HG03520 (cell line): ENCODE measurements around the gene EPB41L5.
A peak's percentile ranks its signal among the peaks of the same experiment; 100 is the strongest.
"Not testable (repeated sequence)": the region's sequence is repeated elsewhere in the genome, so short reads cannot be mapped to it uniquely, and the experiment has no call there.

Experiments used
- ATAC-seq: cut with Tn5 transposase; IDR thresholded peaks from one replicate; pipeline ENCODE4 v1.9.1; 2021; ENCODE audit warnings: mild to moderate bottlenecking, moderate library complexity; ENCODE audit not compliant: unreplicated experiment

EPB41L5 gene

DNA sequence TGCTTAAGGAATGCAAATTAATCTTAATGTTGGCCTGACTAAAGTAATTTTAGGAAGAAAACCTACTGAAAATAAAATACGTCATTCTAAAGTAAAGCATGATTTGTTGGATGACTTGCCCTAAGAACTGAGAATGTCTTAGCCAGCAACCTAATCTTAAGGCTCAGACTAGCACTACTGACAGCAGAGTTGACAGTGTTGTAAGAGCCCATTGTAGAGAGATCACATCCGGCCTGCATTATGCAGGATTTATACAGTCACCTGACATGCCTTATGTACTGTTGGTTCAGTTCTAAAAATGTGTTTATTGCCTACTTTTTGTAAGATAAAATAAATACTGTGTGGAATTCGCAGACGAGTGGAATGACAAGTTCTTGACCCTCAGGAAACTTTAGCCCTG is 128.0 kb downstream of the EPB41L5 start:
- no peak for ATAC-seq

GRCh38 chr2:120141300-120142069 is 128.6 kb downstream of the EPB41L5 start:
- no peak for ATAC-seq

DNA sequence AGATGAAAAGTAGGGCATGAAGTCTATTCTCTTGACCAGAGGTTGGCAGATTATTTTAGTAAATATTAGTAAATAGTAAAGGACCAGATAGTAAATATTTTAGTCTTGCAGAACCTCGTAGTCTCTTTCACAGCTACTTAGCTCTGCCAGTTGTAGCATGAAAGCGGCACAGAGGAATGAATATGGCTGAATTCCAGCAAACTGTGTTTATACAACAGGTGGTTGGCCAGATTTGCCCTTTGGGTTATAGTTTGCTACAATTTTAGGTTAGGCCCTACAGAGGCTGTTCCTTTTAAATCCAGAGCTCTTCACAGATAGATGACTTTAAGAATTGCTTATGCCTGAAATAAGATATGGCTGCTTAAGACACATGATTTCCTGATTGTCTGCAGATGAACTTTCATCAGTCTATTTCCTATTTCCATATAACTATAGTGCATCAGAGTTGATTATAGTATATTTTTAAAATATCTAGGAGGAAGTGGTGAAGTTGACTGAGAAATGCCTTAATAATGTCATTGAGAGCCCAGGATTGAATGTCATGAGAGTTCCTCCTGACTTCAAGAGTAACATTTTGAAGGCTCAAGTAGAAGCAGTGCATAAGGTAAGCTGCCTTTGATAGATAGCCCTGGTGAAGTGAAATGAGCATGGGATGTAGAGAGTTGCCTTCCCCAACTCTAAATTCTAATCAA is 129.8 kb downstream of the EPB41L5 start:
- ATAC-seq: no peak

- no peak for ATAC-seq
Observed at GRCh38 chr2:120148229-120148628, 135.4 kb downstream of the EPB41L5 start.

- no peak for ATAC-seq
Observed at GRCh38 chr2:120148669-120149068, 135.8 kb downstream of the EPB41L5 start.

DNA sequence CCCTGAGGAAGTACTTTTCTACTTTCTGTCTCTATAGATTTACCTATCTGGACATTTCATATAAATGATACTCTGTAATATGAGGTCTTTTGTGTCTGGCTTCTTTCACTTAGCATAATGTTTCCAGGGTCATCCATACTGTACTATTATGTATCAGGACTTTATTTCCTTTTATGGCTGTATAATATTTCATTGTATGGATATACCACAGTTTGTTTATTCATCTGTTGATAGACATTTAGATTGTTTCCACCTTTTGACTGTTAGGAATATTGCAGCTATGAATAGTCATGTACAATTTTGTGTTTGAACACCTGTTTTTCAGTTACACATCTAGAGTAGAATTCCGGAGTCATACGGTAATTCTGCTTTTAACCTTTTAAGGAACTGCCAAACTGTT is 136.5 kb downstream of the EPB41L5 start:
- no peak for ATAC-seq

DNA sequence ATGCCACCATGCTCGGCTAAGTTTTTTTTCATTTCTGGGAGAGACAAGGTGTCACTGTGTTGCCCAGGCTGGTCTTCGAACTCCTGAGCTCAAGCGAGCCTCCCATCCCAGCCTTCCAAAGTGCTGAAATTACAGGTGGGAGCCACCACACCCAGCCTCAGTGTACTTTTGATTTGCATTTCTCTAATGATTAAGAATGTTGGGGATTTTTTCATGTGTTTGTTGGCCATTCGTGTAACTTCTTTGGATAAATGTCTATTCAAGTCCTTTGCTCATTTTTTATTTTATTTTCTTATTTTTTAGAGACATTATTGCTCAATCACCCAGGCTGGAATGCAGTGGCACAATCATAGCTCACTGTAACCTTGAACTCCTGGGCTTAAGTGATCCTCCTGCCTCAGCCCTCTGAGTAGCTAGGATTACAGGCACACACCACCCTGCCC is 137.2 kb downstream of the EPB41L5 start:
- no peak for ATAC-seq

DNA sequence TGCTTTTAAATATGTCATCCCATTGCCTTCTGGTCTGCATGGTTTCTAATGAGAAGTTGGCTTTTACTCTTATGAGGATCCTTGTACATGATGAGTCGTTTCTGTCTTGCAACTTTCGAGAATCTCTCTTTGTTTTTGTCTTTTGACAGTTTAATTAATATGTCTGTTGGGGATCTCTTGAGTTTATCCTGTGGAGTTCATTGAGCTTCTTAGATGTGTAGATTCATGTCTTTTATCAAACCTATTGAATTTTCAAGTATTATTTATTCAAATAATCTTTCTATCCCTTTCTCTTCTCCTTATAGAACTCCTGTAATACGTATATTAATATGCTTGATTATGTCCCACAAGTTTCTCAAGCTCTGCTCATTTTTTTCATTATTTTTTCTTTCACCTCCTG is 142.4 kb downstream of the EPB41L5 start:
- no peak for ATAC-seq

GRCh38 chr2:120158658-120159057 is 145.8 kb downstream of the EPB41L5 start:
- ATAC-seq: not testable (repeated sequence)

- no peak for ATAC-seq
Observed at GRCh38 chr2:120161190-120161589, 148.3 kb downstream of the EPB41L5 start.

DNA sequence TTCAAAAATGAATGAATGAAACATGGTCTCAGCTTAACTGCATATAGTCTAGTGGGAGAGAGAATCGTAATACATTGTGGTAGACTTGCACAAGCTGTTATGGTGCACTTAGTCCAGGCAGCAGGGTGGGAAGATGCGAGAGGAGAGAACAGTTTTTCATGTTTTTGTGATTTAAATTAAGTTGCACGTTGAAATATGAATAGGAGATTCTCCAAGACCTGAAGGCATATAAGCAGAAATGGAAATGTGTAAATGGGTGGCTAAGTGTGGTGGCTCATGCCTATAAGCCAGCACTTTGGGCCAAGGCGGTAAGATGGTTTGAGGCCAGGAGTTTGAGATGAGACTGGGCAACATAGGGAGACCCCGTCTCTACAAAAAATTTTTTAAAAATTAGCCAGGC is 149.8 kb downstream of the EPB41L5 start:
- ATAC-seq: no peak

DNA sequence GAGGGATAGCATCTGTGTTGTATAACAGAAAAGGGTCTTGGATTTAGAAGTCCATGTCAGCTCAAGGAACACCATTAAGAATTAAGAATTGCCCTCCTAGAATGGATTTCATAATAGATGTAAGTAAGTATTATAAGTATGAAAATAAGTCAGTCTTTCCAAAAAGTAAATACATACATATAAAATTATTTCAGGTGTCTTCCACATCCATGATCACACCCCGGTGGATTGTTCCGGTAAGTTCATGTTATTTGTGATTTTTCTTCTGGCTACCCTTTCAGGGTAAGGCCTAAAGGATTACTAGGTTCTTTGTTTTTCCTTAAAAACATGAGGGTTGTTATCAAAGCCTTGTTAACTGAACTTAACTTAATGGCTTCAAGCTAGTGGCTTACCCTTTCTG is 154.4 kb downstream of the EPB41L5 start:
- no peak for ATAC-seq

- no peak for ATAC-seq
Observed at GRCh38 chr2:120169020-120169419, 156.1 kb downstream of the EPB41L5 start.

DNA sequence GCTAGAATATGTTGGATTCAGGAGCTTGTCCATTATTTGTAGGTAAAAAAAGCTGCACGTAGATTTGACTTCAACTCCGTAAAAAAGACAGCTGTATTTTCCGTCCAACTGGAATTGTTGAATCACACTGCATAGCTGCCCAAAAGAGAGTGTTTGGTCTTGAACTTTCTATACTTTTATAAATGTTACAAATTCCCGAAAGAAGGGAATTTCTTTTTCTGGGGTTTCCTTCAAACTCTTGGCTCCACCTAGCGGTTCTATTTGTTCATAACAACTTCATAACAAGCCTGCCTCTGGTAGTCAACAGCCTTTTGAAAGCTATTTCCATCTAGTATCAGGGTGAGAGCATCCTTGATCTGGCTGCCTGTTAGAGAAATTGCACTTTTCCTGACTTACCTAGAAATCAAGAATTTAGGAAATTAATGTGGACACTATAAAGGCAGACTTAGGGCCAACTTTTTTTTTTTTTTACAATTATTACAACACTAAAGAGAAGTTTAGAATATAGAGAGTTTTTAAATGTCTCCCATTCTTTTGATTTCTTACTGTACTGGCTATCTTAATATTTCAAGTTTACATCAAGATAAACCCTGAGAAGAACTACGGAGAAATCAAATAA is 162.2 kb downstream of the EPB41L5 start:
- ATAC-seq: no peak

DNA sequence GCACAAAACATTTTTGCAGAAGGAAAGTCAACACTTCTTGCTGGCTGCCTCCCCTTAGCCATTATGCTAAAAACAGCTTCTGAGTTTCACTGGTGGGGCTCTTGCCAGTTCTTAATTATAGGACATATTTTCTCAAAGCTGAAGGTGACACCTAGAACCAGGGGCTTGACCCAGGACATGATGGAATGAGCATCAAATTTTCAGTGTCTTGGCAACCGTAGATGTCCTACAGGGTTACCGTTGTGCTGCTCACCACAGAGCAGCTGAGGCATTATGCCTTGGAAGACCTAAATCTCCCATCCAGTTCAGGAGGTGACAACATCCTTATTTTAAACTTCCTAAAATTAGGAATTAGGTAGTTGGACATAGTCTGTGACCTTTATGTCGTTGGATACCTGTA is 163.6 kb downstream of the EPB41L5 start:
- no peak for ATAC-seq

- peak; percentile 95 for ATAC-seq
Observed at GRCh38 chr2:120177001-120177621, 164.2 kb downstream of the EPB41L5 start.

DNA sequence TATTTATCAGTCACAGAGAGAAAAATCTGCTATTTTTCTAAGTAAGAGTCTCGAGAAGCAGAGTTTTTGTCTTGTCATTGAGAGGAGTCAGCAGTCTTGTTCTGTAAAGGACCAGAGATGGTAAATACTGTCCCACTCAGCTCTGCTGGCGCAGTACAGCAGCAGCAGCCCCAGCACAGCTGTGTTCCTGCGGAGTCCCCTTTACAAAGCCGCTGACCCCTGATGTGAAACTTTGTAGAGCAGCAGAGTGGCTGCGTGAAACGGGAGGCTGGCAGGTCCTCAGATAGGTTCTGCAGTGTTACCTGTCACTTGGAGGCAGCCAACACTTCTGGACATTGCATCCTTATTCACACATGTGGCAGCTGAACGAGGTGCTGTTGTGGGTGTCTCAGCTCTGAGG is 165.1 kb downstream of the EPB41L5 start:
- ATAC-seq: no peak

GRCh38 chr2:120179396-120179795 is 166.5 kb downstream of the EPB41L5 start:
- no peak for ATAC-seq

GRCh38 chr2:120180066-120180465 is 167.2 kb downstream of the EPB41L5 start:
- no peak for ATAC-seq

DNA sequence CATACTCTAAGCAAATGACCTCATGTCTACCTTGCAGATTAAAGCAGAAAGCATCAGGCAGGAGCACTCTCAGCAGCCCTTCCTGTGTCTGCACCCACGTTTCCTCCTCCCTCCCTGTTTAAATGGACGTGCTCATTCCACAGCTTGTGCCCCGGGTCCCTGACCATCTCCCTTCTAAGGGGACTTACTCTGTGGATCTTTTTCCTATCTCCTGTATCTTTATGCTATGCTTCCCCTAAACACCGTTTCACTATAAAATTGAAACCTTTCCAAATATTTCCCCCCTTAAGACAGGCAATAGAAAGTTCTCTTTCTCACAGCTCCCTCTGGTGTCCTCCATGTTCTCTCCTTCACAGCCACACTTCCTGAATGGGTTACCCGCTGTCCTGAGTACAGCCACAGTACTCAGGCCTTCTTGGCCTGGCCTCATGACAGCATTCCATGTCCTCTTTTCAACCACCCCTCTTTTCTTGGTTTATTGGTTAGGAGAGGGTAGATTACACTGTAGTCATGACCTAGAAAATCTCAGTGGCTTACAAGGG is 169.2 kb downstream of the EPB41L5 start:
- no peak for ATAC-seq

DNA sequence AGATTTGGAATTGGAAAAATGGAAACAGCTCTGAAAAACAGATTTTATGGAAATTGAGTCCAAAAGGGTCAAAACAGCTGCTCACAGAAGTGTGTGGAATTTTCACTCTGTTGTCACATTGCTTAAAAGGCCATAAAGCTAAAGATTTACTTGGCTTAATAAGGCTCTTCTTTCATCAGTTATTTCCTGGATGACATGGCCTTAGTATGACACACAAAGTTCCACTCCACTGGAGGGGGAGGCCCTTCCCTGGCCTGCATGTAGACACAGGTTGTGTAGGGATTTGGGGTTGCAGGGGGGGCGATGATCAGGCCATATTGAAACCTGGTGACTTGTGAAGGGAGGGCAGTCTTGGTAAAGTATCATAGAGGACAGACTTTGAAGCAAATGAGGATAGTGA is 176.3 kb downstream of the EPB41L5 start:
- no peak for ATAC-seq
